HG02943 (cell line): ENCODE results near the gene NACC2.

Experiments
- ATAC-seq: cut with Tn5 transposase; IDR thresholded peaks from one replicate; pipeline ENCODE4 v1.9.1; 2021; ENCODE audit warnings: mild to moderate bottlenecking, low read depth, moderate library complexity; ENCODE audit not compliant: unreplicated experiment

NACC2 gene

DNA sequence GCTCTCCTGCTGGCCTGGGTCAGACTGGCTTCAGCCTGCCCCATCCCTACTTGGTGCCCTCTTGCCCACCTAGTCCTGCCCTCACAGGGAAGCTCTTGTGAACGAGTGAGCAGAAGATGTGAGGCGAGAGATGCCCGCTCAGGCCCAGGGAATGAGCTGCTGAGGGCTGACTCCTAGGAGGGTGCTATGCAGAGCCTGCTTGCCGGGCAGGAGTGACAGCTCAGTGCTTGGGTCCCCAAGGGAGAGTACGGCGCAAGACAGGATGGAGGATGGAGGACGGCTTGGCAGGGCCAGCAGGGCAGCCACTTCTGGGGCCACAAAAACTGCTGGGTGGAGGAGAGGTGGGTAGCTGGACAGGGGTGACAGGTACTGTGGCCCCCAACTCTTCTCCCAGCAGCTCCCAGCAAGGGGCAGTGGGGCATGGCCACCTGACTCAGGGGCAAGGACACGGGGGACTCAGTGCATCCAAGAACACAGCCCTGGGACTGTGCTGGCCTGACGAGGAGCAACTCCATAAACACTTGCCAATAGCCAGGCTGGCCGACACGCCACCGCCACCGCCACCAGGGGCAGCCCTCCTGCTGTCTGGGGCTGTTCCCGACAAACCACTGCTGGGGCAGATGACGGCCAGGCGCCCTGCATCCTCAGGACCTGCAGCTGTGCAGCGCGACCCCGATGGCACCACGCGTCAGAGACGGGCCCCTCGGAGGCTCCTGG lies 78.4 kb downstream of the NACC2 start:
- no peak for ATAC-seq

DNA sequence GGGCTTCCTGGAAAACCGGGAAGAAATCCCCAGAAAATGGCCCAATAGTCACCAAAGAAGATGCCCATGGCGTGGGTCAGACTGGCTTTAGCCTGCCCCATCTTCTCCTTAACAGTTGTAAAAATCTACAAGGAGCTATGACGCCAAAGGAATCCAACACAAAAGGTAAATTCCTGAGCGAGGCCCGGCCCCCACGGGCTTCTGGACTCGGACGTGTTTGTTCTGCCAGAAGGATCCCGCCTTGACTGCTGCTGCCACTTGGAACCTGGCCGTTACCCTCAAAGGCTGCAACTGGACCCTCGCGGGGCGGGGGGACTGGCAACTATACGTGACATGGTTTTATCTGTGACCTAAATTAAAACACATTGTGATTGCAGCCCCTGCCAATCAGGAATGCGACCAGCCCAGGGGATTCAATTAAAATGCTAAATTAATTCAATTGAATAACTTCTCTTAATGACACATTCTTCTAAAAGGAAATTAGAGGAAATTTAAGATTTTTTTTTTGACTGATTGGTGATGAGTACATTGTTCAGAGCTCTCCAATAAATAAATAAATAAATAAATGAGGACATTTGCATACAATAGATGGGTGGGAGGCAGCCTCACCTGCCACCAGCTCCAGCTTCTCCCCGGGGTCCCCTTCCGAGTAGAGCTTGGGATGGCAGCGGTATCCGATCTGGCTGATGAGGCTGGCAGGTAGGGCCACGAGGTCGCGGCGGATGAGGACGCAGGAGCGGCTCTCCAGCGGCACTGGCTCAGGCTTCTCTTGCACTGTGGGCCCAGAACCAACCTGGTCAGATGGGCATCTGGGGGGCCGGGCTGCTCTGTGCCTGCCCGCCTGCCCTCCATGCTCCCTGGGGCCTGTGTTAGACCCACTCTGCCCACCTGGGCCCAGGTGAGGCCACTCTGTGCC lies 79.2 kb downstream of the NACC2 start:
- no peak for ATAC-seq

- ATAC-seq, result no peak
These were observed 80.0 kb downstream of the NACC2 start for GRCh38 chr9:136014924-136015633.

DNA sequence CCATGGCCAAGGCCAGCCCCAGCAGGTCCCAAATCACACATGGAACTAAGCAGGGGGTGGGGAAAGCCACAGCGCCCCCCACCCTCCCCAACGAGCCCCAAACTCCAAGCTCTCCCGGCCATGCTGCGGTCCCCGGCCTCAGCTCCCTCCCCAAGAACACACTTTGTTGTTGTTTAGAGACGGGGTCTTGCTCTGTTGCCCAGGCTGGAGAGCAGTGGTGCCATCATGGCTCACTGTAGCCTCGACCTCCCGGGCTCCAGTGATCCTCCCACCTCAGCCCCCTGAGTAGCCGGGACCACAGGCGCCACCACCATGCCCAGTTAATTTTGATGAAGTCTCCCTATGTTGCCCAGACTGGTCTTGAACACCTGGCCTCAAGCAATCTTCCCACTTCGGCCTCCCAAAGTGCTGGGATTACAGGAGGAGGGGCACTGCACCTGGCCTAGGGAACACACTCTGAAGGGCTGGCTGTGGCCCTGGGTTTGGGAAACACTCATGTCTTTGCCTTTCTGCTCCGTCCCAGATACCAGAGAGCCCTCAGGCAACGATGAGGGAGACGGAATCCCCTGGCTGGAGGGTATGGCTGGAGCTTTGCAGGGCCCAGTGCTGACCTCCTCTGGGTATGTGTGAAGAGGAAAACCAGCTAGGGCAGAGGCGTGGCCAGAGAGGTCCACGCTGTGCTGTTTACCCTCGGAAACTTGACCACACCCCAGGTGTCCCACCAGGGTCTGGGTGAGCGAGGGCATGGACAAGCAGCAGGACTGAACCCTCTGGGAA lies 80.8 kb downstream of the NACC2 start:
- ATAC-seq, result no peak

- no peak for ATAC-seq
These were observed 81.5 kb downstream of the NACC2 start for GRCh38 chr9:136013524-136014034.

- no peak for ATAC-seq
These were observed 82.0 kb downstream of the NACC2 start for GRCh38 chr9:136013116-136013515.

DNA sequence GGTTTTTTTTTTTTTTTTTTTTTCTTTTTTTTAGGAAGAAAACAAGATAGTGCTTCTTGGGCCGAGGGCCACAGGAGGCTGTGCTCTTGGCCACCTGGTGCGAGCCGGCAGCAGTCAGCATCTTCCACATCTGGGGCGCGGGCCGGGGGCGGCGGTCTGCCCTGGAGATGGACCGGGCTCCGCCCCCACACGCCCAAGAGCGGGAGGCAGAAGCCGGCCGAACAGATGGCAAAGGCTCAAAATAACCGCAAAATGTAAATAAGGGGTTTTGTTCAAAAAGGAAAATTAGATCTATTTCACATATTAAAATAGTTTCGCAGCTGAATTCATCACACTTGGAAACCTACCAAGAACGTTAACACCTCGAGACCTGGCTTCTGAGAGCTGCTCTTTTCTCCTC lies 82.4 kb downstream of the NACC2 start:
- ATAC-seq, result no peak

DNA sequence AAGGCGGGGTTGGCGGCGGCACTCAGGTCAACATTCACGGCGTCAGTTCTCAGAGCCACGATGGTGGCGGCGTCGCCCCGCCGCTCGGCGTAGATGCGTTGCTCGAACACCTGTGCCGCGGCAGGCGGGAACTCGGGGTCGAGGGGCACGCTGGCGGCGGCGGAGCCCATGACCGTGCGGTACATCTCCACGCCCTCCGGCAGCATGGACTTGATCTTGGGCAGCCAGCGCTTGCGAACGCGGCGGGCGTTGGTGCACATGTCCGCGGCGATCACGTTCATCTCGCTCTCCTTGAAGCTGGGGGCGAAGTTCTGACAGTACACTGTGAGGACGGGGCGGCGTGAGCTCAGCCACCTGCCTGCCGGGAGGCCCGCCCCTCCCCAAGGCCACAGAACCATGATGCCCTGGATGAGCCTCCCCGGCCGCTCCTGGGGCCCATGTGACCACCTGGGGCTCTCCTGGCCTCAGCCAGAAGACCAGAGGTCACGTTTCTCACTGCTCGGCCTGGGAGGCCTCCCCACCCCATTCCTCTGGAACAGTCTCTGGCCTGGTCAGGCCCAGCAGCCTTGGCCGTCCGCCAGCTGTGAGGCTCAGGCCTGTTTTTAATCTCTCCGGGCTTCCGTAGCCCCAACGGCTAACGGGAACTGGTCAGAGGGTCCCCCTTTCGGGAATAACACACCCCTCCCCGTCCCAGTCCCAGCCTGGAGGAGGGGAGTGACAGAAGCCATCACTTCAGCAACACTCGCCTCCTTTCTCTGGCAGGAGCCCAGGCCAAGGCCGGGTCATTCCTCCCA lies 83.2 kb downstream of the NACC2 start:
- ATAC-seq, result no peak

DNA sequence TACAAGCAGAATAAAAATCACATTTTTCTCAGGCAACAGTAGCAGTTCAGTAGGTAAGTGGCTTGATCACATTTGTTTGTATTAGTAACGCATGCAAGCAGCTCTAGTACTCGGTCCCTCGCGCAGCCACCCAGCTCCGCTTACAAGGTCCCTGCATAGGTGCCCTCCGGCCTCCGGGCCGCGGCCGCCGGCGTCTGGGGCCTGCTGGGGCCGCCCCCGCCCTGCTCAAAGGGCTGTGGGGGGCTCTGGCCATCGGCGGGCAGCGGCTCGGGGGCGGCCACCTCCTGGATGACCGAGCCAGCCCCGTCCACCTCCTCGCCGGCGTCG lies 83.8 kb downstream of the NACC2 start:
- no peak for ATAC-seq

DNA sequence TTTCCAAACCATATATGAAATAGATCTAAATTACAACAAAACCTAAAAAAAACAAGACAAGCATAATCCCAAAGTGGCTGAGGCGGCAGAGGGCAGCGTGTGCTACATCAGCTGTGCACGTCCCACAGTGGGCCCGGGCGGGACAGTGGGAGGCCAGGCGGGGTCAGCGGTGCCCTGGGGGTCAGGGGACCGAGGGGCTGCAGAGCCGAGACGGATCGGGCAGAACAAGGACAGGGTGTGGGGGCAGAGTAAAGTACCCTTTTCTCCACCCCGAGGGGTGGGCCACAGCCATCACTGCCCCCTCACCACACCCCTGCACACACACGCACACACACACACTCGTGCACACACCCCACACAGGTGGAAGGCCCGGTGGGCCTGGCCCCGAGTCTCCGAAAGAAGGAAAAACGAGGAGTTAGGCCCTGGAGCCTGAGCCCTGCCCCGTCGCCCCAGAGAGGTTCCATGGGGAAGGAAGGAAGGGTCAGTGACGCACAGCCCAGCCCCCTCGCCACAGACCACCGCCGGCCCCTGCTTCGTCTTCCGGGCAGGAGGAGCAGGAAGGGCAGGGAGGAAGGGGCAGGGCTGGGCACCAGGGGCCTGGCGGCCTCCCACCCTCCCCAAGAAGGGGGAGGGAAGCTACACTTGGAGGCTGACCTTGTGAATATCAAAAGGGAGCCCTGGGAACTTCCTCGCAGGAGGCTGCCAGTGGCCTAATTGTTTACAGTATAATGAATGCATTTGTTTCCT lies 84.3 kb downstream of the NACC2 start:
- no peak for ATAC-seq

- ATAC-seq, result no peak
These were observed 84.9 kb downstream of the NACC2 start for GRCh38 chr9:136010176-136010575.

- no peak for ATAC-seq
These were observed 85.6 kb downstream of the NACC2 start for GRCh38 chr9:136009516-136009915.

DNA sequence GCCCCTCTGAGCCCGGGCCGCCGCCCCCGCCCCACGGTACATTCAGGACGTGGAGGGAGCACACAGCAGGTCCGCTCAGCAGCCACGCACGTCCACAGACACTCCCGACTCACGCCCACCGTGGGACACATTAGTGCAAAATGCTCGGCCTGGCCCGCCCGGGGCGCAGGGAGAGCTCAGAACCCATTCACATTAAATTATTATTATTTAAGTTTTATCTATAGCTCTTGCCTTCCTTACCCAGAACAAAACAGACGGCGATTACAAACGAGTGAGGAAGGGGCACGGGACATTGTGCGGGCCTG lies 86.4 kb downstream of the NACC2 start:
- no peak for ATAC-seq

GRCh38 chr9:136007934-136008692 lies 87.0 kb downstream of the NACC2 start:
- no peak for ATAC-seq

DNA sequence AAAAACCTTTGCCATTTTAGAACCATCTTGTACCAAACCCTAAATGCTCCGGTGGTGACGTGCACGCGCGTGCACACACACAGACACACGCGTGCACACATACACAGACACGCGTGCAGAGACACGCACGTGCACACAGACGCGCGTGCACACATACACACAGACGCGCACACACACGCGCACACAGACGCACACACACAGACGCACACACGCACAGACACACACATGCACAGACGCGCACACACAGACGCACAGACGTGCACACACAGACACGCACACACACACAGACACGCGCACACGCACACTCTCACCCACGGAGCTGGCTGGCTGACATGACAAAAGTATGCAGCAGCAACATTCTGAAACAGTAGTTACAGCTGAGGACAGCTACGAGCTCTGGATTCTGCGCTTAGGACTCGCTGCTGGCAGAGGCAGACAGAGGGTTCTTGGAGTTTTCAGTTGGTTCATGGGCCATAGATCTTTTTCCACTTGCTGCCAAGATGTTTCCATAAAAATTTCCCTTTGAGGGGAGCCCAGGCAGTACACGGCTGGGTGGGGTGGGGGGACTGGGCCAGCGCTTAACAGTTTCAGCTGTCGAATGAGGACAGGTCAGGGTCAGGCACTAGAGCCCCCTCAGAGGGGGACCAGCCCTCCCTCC lies 87.7 kb downstream of the NACC2 start:
- ATAC-seq, result no peak

- ATAC-seq, result no peak
These were observed 88.9 kb downstream of the NACC2 start for GRCh38 chr9:136006169-136006568.

- ATAC-seq, result no peak
These were observed 90.4 kb downstream of the NACC2 start for GRCh38 chr9:136004712-136005111.

GRCh38 chr9:136004219-136004618 lies 90.9 kb downstream of the NACC2 start:
- no peak for ATAC-seq
